GM12891 (cell line): Measurements from ENCODE around the gene LCP2.

Source experiments
- POLR2A ChIP-seq: IDR thresholded peaks from 2 replicates; pipeline ENCODE4 v1.6.1; 2011; ENCODE audit warnings: low read depth, low read length, control low read depth
- POLR2AphosphoS5 ChIP-seq: IDR thresholded peaks from 2 replicates; pipeline ENCODE4 v1.6.1; 2011; ENCODE audit warnings: low read depth, low read length, control low read depth

- TF ChIP-seq POLR2A, result no peak
- no peak for TF ChIP-seq POLR2AphosphoS5
Observed at GRCh38 chr5:170280011-170280493, 17.5 kb downstream of the LCP2 start.
